HepG2 (cell line): ENCODE data around the gene EEF2. TPM values are rescaled to one million over a fixed set of nuclear protein-coding genes. Genes with fewer than 3 reads are reported as not detected.

Source experiments
- CAMTA2 ChIP-seq: sonication (generic); formaldehyde crosslinking; IDR thresholded peaks from 2 replicates; pipeline ENCODE4 v1.4.0; 2020; ENCODE audit warnings: mild to moderate bottlenecking, missing genetic modification reagents, borderline replicate concordance
- HMGA1 ChIP-seq: sonication (generic); formaldehyde crosslinking; conservative IDR thresholded peaks from 2 replicates; pipeline ENCODE4 v1.4.0; 2020; ENCODE audit warnings: missing genetic modification reagents
- KDM4B ChIP-seq: sonication (generic); formaldehyde crosslinking; IDR thresholded peaks from 2 replicates; pipeline ENCODE4 v1.4.0; 2020; ENCODE audit warnings: missing genetic modification reagents
- LCORL ChIP-seq, 2 experiments: fragments of 450-650 bp in 1 of 2; sonication (generic) in 1 of 2; formaldehyde crosslinking in 1 of 2; IDR thresholded peaks; 2 replicates each; pipeline versions ENCODE4 v1.5.0 to v1.6.1; 2017 to 2020; ENCODE audit warnings: antibody characterized with exemption in 1 of 2, missing genetic modification reagents in 1 of 2
- MXD4 ChIP-seq: IDR thresholded peaks from 2 replicates; pipeline ENCODE4 v1.6.1; 2016; ENCODE audit warnings: mild to moderate bottlenecking, missing biosample characterization, missing genetic modification reagents
- NBN ChIP-seq: fragments of 450-650 bp; conservative IDR thresholded peaks from 2 replicates; pipeline ENCODE4 v1.6.1; 2017
- NFATC3 ChIP-seq: sonication (generic); formaldehyde crosslinking; IDR thresholded peaks from 2 replicates; pipeline ENCODE4 v1.5.1; 2020; ENCODE audit warnings: mild to moderate bottlenecking, missing genetic modification reagents
- NFE2L2 ChIP-seq: fragments of 150-350 bp; IDR thresholded peaks from 2 replicates; pipeline ENCODE4 v1.6.1; 2014; ENCODE audit warnings: low read length
- RFXAP ChIP-seq: sonication (generic); formaldehyde crosslinking; IDR thresholded peaks from 2 replicates; pipeline ENCODE4 v1.4.0; 2020; ENCODE audit warnings: missing genetic modification reagents, borderline replicate concordance
- SMYD3 ChIP-seq: sonication (generic); formaldehyde crosslinking; IDR thresholded peaks from 2 replicates; pipeline ENCODE4 v1.8.1; 2023; ENCODE audit warnings: mild to moderate bottlenecking, missing genetic modification reagents
- SP1 ChIP-seq, 2 experiments: fragments of 450-650 bp in 1 of 2; sonication (generic) in 1 of 2; formaldehyde crosslinking in 1 of 2; IDR thresholded peaks; 2 replicates each; pipeline versions ENCODE4 v1.4.0 to v1.6.1; 2016 to 2020; ENCODE audit warnings: missing genetic modification reagents in 1 of 2
- TBL1XR1 ChIP-seq: fragments of 150-350 bp; IDR thresholded peaks from 2 replicates; pipeline ENCODE4 v1.6.1; 2014; ENCODE audit warnings: borderline replicate concordance, low read length; ENCODE audit not compliant: partially characterized antibody
- ZNF547 ChIP-seq: sonication (generic); formaldehyde crosslinking; IDR thresholded peaks from 2 replicates; pipeline ENCODE4 v1.5.1; 2020; ENCODE audit warnings: mild to moderate bottlenecking, missing genetic modification reagents
- ZNF775 ChIP-seq: sonication (generic); formaldehyde crosslinking; IDR thresholded peaks from 2 replicates; pipeline ENCODE4 v1.4.0; 2020; ENCODE audit warnings: missing genetic modification reagents, mild to moderate bottlenecking, moderate library complexity, borderline replicate concordance
- ZNF792 ChIP-seq: IDR thresholded peaks from 2 replicates; pipeline ENCODE4 v1.6.1; 2016
- polyA plus RNA-seq, 8 experiments: library from polyadenylated mRNA; depleted of rRNA in 3 of 8; stranded (reverse) in 7 of 8; unstranded in 1 of 8; fragments of >200 nt; fragmentation: Illumina TruSeq in 4 of 8; extraction: Trizol in 4 of 8; gene quantifications; 2 replicates each; pipeline versions ENCODE4 v1.2.1 to v1.2.3, GENCODE V29; 2011 to 2016; ENCODE audit warnings: low read depth in 4 of 8, missing spikeins in 1 of 8, mixed read lengths in 1 of 8; ENCODE audit not compliant: insufficient read depth in 1 of 8
- total RNA-seq, 5 experiments: library from RNA; depleted of rRNA; stranded (reverse); fragments of >200 nt; fragmentation: Illumina TruSeq; extraction: Trizol; gene quantifications; 2 replicates each; pipeline ENCODE4 v1.2.3, GENCODE V29; 2016; ENCODE audit warnings: low read depth in 1 of 5
- TF ChIP-seq, protein P1 (sequence below): sonication (generic); formaldehyde crosslinking; IDR thresholded peaks from 2 replicates; pipeline ENCODE4 v1.8.0; 2022; ENCODE audit warnings: mild to moderate bottlenecking, missing genetic modification reagents, borderline replicate concordance
- TF ChIP-seq, protein P2 (sequence below): sonication (generic); formaldehyde crosslinking; IDR thresholded peaks from 2 replicates; pipeline ENCODE4 v1.5.0; 2020; ENCODE audit warnings: mild to moderate bottlenecking, missing genetic modification reagents
- TF ChIP-seq, protein P3 (sequence below): sonication (generic); formaldehyde crosslinking; IDR thresholded peaks from 2 replicates; pipeline ENCODE4 v1.4.0; 2020; ENCODE audit warnings: missing genetic modification reagents, low read depth, mild to moderate bottlenecking, borderline replicate concordance
- TF ChIP-seq, protein P4 (sequence below): sonication (generic); formaldehyde crosslinking; IDR thresholded peaks from 2 replicates; pipeline ENCODE4 v1.4.0; 2020; ENCODE audit warnings: mild to moderate bottlenecking, missing genetic modification reagents
- TF ChIP-seq, protein P5 (sequence below): sonication (generic); formaldehyde crosslinking; IDR thresholded peaks from 2 replicates; pipeline ENCODE4 v1.5.0; 2020; ENCODE audit warnings: missing genetic modification reagents, mild to moderate bottlenecking, borderline replicate concordance
- TF ChIP-seq, protein P6 (sequence below), 2 experiments: sonication (generic) in 1 of 2; formaldehyde crosslinking in 1 of 2; IDR thresholded peaks; 2 replicates each; pipeline versions ENCODE4 v1.4.0 to v1.6.1; 2018 to 2020; ENCODE audit warnings: missing genetic modification reagents in 2 of 2, borderline replicate concordance in 1 of 2, low read depth in 1 of 2, mild to moderate bottlenecking in 1 of 2, missing biosample characterization in 1 of 2

EEF2 gene
- total and polyA plus RNA-seq, 2 of the 13 experiments (the other 11 are each of a cell fraction or from before 2014, with no cell fraction given) = 1,441 to 1,777 TPM

DNA sequence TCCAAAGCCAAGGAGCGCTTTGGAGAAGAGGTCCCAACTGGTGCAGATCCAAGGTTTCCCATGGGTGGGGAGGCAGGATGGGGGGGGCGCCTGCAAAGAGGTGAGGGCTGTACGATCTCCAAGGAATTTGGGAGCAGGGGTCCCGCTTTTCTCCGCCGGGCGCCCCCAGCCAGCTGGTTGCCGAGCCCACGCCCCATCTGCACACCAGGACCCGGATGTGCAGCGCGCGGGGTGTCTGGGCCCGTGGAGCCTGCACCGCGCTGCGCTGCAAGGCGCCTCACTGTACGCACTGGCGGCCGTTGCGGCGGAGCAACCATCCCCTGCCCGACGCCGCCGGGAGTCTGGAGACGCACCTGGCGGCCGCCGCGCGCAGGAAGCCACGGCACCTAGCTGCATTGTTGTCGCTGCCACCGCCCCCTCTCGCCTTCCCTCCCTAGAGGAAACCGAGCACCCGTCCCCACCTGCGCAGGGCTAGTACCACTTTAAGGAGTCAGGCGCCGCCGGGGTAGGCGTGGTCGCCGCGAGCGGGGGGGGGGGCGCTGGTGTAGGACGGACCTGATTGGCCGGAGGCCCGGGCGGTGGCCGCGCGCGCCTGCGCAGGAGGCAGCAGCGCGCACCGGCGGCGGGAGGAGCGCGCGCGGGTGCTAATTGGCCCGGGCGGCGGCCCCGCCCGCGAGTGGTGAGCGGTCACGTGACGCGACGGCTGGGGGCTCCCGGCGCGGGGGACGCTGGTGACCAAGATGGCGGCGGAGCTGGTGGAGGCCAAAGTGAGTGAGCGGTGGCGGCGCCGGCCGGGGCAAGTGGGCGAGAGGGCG, 22.0 kb upstream of the EEF2 start, which contains the start of gene PIAS4 (continued):
- TF ChIP-seq, protein P1, sequence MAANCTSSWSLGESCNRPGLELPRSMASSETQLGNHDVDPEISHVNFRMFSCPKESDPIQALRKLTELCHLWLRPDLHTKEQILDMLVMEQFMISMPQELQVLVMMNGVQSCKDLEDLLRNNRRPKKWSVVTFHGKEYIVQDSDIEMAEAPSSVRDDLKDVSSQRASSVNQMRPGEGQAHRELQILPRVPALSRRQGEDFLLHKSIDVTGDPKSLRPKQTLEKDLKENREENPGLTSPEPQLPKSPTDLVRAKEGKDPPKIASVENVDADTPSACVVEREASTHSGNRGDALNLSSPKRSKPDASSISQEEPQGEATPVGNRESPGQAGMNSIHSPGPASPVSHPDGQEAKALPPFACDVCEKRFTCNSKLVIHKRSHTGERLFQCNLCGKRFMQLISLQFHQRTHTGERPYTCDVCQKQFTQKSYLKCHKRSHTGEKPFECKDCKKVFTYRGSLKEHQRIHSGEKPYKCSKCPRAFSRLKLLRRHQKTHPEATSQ = no peak
- TF ChIP-seq ZNF547 = peak; percentile 62; the same call in 1 of the 2 replicates
- no peak for TF ChIP-seq SP1 (IDR thresholded peaks at IDR 0.05)
- peak; percentile 84 for TF ChIP-seq SP1 (CRISPR knock-in tag; IDR thresholded peaks at IDR 0.05)
- TF ChIP-seq NBN = no peak
- TF ChIP-seq, protein P2, sequence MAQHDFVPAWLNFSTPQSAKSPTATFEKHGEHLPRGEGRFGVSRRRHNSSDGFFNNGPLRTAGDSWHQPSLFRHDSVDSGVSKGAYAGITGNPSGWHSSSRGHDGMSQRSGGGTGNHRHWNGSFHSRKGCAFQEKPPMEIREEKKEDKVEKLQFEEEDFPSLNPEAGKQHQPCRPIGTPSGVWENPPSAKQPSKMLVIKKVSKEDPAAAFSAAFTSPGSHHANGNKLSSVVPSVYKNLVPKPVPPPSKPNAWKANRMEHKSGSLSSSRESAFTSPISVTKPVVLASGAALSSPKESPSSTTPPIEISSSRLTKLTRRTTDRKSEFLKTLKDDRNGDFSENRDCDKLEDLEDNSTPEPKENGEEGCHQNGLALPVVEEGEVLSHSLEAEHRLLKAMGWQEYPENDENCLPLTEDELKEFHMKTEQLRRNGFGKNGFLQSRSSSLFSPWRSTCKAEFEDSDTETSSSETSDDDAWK (CRISPR knock-in tag) = no peak
- TF ChIP-seq, protein P3, sequence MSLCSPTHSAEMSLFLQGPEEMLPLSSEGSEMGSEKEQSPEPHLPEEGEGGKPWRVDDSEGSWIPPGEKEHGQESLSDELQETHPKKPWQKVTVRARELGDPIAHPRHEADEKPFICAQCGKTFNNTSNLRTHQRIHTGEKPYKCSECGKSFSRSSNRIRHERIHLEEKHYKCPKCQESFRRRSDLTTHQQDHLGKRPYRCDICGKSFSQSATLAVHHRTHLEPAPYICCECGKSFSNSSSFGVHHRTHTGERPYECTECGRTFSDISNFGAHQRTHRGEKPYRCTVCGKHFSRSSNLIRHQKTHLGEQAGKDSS (CRISPR knock-in tag) = no peak
- TF ChIP-seq MXD4 = peak; percentile 63; the same call in 1 of the 2 replicates
- no peak for TF ChIP-seq HMGA1 (CRISPR knock-in tag)
- no peak for TF ChIP-seq ZNF775 (CRISPR knock-in tag)
- TF ChIP-seq, protein P4, sequence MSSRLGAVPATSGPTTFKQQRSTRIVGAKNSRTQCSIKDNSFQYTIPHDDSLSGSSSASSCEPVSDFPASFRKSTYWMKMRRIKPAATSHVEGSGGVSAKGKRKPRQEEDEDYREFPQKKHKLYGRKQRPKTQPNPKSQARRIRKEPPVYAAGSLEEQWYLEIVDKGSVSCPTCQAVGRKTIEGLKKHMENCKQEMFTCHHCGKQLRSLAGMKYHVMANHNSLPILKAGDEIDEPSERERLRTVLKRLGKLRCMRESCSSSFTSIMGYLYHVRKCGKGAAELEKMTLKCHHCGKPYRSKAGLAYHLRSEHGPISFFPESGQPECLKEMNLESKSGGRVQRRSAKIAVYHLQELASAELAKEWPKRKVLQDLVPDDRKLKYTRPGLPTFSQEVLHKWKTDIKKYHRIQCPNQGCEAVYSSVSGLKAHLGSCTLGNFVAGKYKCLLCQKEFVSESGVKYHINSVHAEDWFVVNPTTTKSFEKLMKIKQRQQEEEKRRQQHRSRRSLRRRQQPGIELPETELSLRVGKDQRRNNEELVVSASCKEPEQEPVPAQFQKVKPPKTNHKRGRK = no peak
- TF ChIP-seq KDM4B = no peak; the same call in 1 of the 2 replicates
- TF ChIP-seq NFE2L2 = no peak
- TF ChIP-seq, protein P5, sequence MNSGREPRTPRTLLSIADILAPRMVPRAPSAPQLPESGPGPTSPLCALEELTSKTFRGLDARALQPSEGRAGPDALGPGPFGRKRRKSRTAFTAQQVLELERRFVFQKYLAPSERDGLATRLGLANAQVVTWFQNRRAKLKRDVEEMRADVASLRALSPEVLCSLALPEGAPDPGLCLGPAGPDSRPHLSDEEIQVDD (CRISPR knock-in tag) = no peak
- TF ChIP-seq, protein P6, sequence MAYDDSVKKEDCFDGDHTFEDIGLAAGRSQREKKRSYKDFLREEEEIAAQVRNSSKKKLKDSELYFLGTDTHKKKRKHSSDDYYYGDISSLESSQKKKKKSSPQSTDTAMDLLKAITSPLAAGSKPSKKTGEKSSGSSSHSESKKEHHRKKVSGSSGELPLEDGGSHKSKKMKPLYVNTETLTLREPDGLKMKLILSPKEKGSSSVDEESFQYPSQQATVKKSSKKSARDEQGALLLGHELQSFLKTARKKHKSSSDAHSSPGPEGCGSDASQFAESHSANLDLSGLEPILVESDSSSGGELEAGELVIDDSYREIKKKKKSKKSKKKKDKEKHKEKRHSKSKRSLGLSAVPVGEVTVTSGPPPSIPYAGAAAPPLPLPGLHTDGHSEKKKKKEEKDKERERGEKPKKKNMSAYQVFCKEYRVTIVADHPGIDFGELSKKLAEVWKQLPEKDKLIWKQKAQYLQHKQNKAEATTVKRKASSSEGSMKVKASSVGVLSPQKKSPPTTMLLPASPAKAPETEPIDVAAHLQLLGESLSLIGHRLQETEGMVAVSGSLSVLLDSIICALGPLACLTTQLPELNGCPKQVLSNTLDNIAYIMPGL (CRISPR knock-in tag; IDR thresholded peaks at IDR 0.05; ENCODE audit: borderline replicate concordance in 1 of 2, low read depth in 1 of 2) = peak; percentile 71 to 76; a peak in 3 of 4 replicates
- TF ChIP-seq RFXAP (CRISPR knock-in tag) = 0 out of 2 replicates have a peak, but pooled peaks have one; percentile 64
- no peak for TF ChIP-seq SMYD3 (CRISPR knock-in tag)
- no peak for TF ChIP-seq NFATC3 (CRISPR knock-in tag)
- TF ChIP-seq LCORL (IDR thresholded peaks at IDR 0.05) = no peak
- peak; percentile 49; the same call in 1 of the 2 replicates for TF ChIP-seq LCORL (CRISPR knock-in tag; IDR thresholded peaks at IDR 0.05)
- TF ChIP-seq ZNF792 (CRISPR knock-in tag) = 0 out of 2 replicates have a peak, but pooled peaks have one; percentile 52
- peak; percentile 29 for TF ChIP-seq TBL1XR1
- no peak for TF ChIP-seq CAMTA2 (CRISPR knock-in tag)
